RPMI8226 (cell line): Measurements from ENCODE around the gene GPR183.

Experiments used
- DNase-seq: peaks from one replicate; pipeline ENCODE4 v3.0.0-alpha.2; 2015

Gene GPR183, protein sequence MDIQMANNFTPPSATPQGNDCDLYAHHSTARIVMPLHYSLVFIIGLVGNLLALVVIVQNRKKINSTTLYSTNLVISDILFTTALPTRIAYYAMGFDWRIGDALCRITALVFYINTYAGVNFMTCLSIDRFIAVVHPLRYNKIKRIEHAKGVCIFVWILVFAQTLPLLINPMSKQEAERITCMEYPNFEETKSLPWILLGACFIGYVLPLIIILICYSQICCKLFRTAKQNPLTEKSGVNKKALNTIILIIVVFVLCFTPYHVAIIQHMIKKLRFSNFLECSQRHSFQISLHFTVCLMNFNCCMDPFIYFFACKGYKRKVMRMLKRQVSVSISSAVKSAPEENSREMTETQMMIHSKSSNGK

DNA sequence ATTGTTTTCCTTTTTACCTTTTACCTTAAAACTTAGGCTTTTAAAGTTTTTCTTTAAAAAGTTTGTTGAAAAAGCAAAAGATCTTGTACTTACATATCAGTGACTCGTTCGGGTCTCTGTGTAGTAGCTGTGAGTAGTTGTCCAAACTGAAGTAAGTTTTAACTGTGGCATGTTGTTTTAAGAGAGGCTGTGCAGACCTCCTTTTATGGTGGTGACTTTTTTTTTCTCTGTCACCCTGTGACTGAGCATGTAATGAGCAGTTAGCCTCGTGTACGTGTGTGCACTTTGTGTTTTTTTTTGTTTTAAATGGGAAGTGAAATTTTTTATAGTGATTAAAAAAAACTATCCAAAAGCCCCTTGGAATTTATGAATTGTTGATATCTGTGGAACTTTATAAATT lies at the start of gene GPR183:
Gene GPR183 (minus strand): TSS at position 153 of the 400 bp plus-strand sequence. CDS start 11,254 bp downstream, outside the sequence.
- DNase-seq = no peak

DNA sequence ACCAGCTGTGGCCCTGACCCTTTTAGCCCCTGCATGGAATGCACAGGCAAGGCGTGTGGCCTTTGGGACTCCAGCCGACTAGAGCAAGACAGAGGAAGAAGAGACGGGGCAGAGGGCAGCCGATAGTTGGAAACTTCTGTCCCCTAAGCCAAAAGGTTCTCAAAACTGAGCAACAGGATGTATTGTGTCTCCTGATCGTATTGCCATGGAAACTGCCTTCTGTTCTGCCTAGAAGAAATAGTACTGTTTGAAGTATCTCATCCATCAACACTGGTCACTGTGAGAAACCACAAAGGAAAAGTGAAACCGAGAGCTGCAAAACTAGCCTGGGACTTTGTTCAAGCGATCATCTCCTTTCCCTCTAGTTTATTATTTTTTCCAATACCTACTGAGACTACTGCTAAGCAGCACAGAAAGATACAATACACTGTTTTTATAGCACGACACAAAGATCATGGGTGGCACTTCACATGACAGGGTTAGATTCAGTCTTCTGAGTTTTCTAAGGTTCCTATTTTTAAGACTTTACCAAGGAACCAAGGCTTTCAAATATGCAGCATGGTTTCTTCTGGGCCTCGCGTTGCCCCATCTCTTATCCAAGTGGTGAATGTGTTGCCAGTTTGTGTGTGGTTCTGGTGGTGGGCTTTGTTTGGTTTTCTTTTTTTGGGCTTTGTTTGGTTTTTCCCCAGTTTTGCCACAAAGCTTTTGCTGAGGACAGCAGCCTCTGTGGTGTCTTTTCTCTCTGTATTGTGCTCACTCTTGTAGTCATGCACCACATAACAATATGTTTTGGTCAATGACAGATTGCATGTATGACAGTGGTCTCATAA lies 49.3 kb upstream of the GPR183 start:
- DNase-seq = peak; percentile 73

DNA sequence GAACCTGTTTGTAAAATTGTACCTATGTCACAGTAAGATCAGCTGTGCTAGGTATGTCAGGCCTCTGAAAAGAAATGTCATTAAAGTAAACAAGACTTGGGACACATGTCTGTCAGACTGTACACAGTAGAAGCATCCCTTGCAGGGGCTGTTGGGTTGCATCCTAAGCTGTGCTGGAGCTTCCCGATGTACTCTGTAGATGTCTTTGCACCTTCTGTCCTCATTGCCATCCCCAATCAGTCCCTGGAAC lies 48.7 kb upstream of the GPR183 start:
- DNase-seq = no peak

DNA sequence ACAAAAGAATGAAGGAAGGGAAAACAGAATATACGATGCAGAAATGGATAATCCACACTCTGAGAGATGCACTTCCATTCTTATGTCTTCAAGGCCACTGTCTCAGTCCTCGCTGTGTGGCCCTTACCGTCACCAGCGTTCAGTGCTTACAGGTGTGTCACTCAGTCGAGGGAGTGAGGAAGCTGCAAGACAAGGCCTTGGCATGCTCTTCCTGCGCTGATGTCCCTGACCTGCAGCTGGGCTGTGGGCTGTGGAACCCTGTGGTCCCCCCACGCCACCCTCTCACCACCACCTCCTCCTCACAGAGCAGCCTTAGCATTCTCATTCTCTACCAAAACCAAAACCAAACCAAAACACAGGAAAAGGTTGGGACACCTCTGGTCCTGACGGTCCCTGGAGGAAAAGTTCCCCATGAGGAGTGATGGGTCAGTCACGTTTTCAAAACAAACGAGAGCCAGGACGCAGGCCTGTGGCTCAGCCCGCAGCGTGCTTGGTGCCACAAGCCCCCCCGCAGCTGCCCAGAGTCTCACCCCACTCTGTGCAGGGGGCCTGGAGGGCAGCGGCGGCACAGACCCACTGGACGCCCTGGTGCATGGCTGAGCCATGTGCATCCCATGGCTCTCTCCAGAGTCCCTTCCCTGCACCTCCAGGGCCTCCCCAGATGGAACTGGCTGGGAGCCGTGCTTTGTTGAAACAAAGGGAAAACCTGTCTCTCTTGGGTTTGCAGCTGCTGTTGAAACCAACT lies 48.2 kb upstream of the GPR183 start:
- DNase-seq = no peak

DNA sequence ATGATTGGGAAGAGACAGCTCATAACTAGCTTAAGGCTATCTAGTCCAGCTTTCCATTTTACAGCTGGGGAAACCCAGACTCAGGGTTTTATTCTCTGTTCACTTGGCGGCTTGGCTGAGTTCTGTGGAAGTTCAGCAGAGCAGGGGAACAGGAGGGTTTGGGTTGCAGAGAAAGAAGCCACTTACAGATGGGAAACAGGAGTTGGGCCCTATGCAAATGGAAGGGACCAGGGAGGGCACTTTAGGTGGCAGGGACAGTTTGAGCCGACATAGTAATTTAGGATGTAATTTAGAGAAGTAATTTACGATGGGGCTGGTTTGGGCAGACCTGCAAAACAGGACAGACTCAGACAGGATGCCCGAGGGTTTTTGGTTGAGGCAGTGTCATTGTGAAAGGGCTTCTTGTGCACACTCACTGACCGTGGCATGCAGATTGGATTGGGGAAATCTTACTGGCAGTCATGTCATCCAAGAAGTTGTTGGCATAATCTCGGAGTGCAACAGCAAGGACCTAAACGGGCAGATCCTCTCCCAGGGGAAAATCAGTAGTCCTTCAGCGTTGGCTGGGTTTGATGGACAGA lies 47.3 kb upstream of the GPR183 start:
- no peak for DNase-seq

DNA sequence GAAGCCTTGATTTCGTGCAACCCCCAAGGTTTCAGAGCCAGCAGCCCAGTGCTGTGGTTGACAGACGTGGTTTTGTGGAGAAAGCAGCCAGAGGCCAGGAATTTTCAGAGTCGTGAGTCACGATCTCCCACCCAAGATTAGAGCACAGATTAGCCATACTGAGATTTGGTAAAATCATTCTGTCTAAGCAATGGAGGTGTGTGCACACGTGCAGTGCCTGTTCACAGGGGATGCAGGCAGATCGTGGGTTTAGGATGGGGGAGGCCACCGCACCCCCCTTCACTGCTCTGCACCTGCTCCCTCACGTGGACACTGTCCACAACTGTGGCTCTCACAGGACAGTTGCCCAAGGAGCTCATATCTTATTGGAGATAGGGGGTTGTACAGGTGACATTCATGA lies 46.6 kb upstream of the GPR183 start:
- no peak for DNase-seq

DNA sequence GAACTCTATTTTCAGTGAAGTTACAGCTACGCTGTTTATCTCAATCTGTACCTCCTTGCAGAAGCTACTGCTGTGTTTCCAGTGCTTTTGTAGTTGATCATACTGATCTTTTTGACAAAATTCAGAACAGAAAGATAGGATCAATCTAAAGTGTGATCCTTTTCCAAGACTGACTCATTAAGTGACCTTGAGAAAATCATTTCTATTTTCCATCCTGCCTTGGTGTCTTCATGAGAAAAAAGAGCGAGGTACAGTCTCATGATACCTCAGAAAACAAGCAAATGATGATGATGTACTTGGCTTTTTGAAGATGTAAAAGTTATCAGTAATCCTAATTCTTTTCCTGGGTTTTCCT lies 46.0 kb upstream of the GPR183 start:
- no peak for DNase-seq

DNA sequence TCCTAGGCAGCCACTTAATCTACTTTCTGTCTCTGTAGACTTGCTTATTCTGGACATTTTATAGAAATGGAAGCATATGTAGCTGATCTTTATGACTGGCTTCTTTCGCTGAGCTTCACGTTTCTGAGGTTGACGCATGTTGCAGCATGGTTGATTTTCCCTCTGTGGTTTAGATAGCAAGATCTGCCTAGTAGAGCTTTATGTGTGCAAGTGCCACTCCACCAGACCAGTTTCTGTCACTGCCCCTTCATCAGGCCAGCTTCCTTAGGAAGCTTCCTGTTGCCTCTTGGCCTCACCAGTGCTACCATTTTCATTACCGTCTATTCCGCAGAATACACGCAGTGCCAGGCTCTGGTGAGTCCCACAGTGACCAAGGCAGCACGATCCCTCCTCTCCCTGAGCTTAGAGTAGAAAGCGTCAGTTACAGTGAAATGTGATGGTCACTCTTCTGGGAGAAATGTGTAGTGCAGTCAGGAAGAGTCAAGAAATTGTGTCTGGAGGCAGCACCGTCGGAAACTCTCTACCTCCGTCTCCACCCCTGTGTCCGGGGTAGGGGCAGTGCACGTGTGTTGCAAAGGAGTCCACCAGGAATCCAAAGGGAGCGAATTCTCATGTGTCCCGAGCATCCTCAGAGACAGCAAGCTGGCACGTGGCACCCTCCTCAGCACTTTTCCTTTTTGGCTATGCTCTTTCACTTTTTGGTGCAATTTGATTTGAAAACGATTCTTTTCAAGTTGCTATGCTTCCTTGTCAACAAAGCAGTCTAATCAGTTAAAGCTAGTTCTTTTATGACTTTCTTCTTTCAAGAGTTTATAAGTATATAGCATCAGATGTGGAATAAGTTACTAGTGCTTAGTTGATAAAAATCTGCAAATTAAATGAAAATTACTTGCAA lies 45.4 kb upstream of the GPR183 start:
- no peak for DNase-seq

DNA sequence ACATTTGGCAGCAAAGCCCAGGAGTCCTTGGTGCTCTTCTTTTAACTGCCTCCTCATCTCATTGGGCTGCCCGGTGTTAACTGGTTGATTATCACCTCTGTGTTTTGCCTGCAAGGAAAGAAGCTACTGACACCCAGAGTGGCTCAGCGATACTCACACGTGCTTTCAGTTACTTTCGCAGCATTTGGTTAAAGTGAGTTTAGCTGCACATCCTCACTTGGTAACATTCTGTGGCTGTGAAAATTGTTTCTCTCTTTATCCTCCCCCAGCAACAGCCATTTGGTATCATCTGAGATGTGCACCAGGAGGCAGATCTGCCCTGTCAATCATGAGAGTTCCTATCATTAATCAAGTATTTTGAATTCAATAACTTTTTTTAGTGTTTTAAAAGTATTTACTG lies 44.6 kb upstream of the GPR183 start:
- no peak for DNase-seq

DNA sequence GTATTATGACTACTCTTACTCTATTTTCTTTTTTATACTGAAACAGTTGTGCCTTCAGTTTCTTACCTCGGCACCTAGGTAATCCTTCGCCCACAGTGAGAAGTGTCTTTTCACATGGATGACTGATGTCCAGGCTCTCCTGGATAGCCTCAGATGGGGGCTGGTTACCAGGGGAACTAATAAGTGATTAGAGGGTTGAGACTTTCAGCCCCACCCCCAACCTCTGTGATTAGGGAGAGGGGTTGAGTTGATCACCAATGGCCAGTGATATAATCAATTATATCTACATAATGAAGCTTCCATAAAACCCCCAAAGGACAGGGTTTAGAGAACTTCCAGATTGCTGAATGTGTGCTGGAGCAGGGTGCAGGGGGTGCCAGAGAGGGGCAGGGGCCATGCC lies 43.0 kb upstream of the GPR183 start:
- no peak for DNase-seq

DNA sequence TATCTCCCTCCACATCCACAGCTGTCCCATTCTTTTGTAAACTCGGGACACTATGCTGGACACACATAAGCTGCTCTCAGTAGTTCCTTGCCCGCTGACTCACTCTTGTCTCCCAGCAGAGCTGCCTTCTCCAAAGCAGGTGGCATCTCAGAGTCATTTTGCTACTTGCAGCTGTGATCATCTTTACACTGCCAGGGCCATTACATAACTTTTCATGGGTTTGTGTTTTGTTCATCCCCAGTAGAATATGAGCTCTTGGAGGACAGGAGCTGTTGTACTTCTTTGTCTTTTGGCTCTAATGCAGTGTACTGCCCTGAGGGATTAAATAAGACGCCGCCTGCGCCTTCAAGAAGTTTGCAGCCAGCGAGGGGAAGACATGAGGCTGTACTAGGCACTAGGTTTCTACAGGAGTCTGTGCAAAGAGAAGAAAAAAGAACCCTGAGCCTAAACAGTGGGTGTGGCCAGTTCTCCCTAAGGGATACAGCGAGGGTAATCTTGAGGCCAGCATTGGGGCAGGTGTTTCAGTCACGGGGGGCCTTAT lies 40.8 kb upstream of the GPR183 start:
- no peak for DNase-seq

DNA sequence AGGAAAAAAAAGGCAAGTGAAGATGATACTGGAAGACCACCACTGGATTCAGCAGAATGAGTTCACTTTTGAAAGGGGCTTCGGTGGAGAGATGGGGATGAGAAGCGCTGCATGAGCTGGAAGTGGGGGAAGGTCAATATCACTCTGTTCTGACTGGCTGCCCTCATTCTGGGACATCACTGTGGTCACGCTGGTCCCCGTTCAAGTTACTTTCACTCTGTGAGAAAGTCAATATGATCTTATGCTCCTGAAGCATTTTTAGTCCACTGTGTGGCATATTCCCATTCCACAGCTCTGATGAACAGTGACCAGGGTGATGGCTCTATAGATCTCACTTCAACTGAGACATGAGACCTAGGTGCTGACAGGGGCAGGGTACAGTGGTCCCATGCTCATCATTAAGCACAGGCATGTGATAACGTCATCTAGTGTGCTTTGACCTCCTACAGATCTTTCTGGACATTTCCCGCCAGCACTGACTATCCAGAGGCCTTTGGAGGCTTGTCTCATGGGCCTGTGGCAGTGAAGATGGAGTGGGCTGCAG lies 40.2 kb upstream of the GPR183 start:
- DNase-seq = no peak

DNA sequence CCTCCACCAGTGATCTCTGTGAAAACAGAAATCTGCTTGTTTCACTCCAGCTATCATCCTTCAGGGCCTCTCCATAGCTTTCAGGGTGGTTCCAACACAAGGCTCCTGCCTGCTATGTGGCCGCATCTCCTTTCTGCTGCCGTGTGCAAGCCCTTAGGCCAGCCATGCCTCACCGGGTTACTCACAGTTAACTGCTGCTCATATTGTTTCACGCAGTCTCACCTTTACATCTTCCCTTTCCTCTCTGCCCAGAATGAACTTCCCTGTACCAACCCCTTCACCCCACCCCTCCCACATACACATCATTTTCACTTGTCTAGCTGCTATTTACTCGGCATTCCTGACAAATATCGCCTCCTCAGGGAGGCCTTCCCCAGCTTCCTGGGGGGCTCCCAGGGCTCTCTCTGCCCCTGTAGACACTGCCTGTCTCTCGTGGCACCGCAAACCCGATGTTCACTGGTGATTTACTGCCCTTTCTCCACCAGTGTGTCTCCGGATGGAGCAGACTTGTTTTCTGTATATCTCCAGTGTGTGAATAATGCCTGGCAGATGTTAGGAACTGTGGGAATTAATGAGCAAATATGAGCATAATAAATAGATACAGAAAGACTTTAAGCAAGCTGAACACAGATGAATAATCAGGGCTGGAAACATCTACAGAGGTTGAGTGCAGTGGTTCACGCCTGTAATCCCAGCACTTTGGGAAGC lies 39.3 kb upstream of the GPR183 start:
- no peak for DNase-seq

DNA sequence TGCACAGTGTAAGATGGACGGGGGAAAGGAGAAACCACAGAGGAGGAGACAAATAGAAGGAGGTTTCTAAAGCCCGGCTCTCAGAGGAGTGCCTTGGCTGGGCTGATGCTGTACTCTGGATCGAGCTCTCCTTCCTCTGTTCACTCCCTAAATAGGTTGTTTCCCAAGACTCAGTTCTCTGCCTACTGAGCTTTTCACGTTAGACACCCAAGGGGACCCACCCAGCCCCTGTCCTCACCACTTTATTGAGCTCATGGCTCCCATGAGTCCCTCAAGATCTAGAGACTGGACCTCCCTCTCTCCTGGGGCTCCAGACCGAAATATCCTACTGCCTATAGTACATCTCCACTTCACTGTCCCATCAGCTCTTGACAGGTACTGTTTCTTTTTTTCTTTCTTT lies 38.1 kb upstream of the GPR183 start:
- no peak for DNase-seq

DNA sequence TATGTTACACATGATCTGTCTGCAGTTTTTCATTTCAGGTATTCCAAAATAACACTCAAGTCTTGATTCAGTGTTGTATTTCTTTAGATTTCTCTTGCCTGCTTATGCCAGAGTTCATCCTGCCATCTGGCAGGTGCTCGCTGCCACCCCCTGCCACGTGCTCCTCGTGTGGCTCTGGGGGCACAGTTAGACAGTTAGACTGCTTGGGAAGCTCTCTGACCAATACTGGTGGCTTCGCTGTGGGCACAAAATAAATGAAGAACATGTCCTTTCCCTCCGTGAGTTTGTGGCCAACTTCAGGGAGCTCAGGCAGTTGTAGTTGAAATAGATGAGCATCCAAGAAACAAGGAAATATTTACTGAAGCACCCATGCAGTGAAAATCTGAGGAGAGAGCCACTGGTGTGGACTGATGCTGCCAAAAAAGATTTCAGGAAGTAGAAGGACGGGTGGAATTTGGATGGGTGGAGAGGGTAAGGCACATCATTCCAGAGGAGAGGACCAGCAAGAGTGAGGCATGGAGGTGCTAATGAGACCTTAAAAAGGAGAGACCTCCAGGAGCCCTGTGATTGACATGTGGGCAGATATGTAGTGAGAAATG lies 37.5 kb upstream of the GPR183 start:
- no peak for DNase-seq

DNA sequence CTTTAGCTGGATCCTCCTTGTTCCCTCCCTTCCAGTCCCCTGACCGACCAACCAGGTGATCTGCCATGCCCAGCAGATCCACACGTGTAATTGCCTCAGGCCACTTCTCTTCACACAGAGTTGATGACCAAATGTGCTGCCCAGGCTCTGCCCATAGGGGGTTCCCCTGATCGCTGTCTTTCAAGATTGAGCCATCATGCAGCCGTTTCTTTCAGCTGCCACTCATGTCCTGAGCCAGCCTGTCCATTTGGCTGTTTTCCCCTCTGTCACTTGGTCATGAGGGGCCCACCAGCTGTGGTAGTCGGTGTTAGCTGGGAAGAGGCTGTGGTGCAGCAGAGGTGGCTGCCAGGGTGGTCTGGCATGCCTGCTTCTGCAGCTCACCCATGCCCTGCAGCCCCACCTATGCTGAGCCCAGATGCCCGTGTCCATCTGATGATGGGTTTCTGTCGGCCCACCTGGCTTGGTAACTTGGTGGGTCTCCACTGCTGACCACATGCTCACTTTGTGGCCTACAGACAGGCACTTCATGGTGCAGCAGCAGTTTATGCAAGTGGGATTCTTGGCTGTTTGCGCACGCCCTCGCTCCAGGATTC lies 35.6 kb upstream of the GPR183 start:
- no peak for DNase-seq

DNA sequence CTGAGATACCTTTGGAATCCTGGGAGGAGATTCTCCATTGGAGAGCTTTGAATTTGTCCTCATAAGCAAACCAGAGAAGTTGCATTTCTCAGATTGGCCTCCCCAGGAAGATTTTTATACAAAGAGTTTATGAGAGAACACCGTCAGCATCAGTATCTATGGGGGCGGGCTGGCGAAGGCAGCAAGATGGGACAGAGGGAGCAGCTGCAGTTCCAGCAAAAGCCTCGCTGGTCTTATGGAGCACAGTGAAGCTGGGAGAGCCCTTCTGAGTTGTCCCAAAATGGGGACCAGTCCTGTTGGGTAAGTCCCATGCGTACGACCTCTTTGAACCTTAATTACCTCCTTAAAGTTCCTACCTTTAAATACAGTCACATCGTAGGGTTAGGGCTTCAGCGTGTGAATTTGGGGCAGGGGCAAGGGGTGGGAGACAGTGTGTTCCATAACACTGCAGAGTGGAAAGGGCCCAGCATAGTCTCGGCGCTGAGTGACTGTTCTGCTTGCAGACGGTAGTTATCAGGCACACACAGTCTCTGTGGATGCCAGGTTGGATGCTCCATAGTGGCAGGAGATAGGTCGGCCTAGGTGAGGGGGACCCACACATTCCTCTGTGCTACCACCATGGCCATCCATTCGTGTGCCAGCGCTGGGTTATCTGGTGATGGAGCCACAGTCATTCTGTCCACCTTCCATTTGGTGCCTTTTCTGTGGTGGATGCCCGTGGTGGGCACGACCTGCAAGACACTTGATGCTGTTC lies 34.9 kb upstream of the GPR183 start:
- DNase-seq = no peak

DNA sequence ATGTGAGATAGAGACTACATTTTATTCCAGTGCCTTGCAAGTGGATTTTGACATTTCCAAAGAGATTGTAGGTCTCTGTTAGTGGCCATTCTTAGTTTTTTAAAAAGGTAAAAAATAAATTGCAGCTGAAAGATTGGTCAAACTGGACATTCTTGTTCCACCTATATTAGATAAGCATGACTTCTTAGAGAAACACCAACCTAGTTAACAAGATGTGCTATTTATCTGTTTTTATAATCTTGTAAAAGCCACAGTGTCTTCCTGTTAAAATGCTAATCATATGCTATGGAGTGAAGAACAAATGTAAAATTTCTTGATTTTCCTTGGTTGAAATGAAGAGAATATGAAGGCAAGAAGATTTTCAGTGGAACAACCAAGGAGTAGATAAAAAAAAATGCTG lies 33.4 kb upstream of the GPR183 start:
- no peak for DNase-seq

DNA sequence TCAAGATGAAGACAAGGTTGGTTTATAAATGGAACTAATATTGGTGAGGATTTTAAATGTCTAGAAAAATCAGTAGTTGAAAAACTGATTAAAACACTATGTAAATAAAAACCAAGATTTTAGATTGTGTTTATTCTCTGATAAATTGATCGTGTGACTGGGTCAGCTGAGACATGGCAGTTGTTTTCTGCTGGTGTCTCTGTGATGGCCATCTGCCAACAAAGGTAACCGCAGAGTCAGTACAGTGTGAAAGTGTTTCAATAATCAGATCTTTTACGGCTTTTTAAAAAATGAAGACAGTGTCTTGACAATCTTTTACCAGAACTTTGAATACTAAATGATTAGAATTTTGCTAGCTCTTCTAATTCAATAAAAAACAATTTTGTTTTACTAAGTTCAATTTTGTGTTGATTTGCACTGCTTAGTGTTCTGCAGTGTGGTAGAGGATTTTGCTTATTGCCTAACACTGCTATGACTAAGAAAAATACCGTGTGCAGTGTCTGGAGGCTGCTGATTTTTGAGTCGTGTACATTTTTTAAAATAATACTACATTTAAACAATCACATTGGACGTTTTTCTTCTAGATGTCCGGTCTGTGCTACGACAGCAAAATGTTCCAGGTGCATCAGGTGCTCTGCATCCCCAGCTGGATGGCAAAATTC lies 32.7 kb upstream of the GPR183 start:
- no peak for DNase-seq
